GM10847 (cell line): ENCODE data around the gene SET.
A peak's percentile ranks its signal among the peaks of the same experiment; 100 is the strongest.

Experiments used
- POLR2A ChIP-seq: IDR thresholded peaks from 2 replicates; pipeline ENCODE4 v1.6.1; 2011; ENCODE audit not compliant: insufficient read length; ENCODE audit errors: extremely low read depth

SET gene, protein sequence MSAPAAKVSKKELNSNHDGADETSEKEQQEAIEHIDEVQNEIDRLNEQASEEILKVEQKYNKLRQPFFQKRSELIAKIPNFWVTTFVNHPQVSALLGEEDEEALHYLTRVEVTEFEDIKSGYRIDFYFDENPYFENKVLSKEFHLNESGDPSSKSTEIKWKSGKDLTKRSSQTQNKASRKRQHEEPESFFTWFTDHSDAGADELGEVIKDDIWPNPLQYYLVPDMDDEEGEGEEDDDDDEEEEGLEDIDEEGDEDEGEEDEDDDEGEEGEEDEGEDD

DNA sequence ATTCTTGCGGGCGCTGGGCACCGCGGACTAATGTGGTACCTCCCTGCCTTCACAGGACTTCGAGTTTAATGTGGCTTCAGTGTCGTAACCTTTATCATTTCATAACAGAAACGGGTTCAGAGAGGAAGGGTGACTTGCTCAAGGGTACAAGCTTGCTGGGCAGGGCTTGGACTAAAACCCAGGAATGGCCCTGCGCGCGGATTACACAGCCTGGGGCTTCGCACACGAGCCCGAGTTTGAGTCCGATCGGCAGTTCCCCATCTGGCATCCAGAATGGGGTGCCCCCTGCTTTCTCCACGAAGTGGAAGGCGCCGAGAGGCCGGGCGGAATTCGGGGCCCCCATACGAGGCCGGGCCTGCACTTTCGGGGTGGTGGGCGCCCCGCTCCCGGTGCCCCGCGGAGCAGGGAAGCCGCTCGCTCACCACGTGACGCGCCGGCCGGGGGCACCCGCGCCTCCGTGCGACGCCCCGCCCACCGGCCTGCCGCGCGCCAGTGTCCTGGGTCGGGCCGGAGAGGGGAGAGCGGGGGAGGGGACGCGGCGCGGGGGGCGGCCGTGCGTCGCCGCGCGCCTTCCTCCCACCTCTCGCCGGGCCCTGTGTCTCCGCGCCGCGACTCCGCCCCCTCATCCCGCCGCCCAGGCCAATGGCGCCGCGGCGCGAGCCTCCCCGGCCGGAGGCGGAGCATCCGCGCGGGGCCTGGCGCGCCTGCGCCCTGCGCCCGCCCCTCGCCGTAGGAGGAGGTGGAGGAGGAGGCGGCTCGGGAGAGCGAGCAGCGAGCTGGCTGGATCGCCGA is at the start of gene SET:
Gene SET (plus strand): TSS at position 722 of the 792 bp plus-strand sequence. CDS start 361 bp downstream, outside the sequence.
- peak; percentile 83 for TF ChIP-seq POLR2A

DNA sequence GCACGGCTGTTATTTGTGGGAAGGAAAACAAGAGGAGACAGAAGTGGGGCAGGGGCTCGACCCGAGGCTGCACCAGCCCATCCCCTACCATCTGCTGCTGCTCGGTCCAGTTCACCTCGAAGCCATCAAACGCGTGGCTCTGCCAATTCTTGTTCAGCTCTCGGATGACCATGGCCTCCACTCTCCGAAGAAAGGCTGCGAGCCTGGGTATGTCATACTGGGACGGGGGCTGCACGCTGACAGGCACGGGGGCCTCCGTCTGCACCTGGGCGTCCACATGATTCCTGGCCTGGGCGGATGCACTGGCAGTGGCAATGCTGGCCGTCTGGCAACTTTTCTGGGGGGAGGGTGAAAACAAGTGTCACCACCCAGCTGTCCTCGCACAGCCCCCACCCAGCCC is 48.4 kb upstream of the SET start:
- no peak for TF ChIP-seq POLR2A

DNA sequence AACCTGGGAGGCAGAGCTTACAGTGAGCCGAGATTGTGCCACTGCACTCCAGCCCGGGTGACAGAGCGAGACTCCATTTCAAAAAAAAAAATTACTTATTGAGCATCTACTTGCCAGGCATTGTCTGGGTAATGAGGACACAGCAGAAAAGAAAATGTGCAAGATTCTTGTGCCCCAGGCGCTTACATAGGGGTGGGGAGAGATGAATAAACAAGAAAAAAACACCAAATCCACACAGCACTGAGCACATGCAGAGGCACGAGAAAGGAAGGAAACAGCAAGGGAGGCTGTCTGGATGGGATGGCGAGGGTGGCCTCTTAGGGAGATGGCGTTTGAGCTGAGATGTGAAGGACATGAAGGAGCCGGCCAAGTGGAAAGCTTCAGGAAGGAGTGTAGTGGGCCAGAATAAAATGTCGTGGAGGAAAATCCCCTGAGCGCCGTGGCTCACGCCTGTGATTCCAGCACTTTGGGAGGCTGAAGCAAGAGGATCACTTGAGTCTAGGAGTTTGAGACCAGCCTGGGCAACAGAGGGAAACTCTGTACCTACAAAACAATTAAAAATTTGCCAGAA is 46.3 kb upstream of the SET start:
- TF ChIP-seq POLR2A, result no peak

DNA sequence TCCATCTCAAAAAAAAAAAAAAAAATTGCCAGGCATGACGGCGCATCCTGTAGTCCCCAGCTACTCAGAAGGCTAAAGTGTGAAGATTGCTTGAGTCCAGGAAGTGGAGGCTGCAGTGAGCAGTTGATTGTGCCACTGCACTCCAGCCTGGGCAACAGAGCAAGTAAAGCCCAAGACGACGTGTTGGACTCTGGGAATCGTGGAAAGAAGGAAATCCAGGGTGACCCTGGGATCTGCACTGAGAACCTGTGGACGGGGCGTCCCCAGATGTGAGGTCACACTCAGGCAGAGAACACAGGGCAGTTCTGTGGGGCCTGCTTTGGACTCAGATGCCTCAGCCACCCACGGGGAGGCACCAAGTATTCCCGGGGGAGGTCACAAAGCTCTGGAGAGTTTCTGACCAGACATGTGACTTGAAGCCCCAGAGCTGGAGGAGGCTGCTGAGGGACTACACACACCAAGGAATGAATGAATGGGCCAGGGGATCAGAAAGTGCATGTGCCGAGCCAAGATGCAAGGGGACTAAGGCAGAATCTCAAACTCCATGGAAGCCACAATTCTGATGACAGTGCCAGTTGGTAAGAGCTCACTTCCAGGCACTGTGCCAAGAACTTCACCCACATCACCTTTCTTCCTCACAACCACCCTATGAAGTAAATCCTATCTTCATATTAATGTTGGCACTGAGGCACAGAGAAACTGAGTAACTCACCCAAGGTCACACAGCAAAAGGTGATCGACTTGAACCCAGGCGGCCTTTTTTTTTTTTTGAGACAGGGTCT is 45.3 kb upstream of the SET start:
- peak; percentile 26 for TF ChIP-seq POLR2A

DNA sequence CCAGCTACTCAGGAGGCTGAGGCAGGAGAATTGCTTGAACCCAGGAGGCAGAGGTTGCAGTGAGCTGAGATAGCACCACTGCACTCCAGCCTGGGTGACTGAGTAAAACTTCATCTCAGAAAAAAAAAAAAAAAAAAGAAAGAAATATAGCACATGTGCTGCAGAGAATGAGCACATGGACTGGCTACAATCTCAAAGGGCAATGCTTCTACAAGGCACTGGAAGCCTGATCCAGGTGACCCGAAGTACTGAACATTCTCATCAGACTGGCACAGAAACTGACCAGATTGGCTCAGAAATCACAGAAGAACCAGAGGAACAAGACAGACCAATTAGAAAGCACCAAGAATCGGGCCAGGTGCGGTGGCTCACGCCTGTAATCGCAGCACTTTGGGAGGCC is 37.2 kb upstream of the SET start:
- no peak for TF ChIP-seq POLR2A

DNA sequence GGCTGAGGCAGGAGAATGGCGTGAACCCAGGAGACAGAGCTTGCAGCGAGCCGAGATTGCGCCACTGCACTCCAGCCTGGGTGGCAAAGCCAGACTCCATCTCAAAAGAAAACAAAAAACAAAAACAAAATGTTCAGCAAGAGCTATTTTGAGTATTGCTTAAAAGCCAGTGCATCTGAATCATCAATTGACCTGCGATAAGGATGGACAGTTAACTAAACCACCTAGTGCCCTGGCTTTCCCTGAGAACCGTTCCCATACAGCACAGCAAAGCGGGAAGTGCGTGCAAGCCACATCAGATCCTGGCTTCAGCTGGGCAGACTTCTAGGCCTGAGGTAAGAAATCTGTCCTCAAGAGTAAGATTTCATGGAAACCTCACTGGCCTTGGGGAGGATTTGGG is 35.1 kb upstream of the SET start:
- no peak for TF ChIP-seq POLR2A

DNA sequence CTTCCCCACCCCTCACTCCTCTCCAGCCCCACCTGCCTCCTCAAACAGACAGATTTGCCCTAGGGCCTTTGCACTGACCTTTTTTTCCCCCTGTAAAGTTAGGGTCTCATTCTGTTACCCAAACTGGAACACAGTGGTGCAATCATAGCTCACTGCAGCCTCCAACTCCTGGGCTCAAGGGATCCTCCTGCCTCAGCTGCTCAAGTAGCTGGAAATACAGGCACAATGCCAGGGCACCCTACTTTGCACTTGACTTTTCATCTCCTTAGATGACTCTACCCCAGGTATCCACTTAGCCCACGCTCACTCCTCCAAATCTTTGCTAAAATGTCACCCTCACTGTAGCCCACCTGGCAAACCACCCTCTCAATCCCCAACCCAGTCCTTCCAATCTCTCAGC is 34.5 kb upstream of the SET start:
- no peak for TF ChIP-seq POLR2A

DNA sequence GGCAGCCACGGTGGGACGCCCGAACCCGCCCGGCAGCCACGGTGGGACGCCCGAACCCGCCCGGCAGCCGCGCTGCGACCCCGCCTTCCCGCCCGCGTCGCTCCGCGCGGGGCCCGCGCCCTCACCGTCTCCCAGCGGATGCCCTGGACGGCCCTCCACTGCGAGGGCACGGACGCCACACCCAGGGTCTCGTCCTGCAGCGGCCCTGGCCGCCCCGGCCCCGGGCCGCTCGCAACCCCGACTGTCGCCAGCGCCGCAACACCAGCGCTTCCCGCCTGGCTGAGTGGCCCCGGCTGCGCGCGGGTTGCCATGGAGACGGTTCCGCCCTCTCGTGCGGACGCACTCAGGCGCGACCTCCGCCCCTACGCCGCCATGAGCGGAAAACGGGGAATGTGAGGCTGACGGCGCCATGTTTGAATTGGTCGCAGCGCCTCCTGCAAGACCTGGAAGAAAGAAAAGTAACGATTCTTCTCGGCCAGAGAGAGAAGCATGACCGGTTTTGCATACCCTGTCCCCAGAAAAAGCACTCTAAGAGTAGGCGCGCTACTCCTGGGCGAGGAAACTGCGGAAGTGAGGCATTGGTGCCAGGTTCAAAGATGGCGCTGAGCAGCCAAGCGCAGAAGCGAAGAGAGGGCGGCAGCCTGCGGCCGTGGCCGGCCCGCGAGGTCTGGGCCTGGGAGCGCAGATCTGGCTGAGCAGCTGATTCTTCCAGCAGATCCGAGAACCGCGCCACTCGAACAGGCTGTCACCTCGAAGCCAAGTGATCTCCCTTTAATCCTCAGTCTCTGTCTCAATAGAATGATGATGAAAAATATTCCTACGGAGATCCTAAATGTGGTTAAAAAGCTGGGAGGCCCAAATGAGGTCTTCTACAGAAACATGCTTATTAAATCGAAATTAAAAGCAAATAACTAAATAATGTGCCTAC is 32.3 kb upstream of the SET start, which contains the start of gene DYNC2I2:
Gene DYNC2I2 (minus strand): TSS at position 432 of the 928 bp plus-strand sequence. CDS start 121 bp downstream, at position 311.
- TF ChIP-seq POLR2A, result peak; percentile 51

DNA sequence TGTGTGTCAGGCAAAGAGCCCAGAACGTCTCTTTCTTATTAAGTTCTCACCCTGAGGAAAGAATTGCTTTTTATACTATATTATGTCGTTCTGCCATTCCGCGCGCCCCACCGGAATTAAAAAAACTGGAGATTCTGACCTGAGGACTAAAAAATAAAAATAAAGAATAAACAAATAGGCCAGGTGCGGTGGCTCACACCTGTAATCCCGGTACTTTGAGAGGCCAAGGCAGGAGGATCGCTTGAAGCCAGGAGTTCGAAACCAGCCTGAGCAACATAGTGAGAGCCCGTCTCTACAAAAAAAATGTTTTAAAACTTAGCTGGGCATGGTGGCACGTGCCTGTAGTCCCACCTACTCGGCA is 31.7 kb upstream of the SET start:
- TF ChIP-seq POLR2A, result no peak

DNA sequence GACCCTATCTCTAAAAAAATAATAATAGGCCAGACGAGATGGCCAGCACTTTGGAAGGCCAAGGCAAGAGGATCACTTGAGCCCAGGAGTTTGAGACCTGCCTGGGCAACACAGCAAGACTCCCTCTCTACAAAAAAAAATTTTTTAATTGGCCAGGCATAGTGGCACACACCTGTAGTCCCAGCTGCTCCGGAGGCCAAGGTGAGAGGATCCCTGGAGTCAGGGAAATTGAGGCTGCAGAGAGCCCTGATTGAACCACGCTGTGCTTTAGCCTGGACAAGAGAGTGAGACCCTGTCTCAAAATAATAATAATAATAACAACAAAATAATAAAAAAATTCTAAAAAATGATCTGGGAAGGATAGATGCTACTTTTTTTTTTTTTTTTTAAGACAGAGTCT is 31.2 kb upstream of the SET start:
- no peak for TF ChIP-seq POLR2A

DNA sequence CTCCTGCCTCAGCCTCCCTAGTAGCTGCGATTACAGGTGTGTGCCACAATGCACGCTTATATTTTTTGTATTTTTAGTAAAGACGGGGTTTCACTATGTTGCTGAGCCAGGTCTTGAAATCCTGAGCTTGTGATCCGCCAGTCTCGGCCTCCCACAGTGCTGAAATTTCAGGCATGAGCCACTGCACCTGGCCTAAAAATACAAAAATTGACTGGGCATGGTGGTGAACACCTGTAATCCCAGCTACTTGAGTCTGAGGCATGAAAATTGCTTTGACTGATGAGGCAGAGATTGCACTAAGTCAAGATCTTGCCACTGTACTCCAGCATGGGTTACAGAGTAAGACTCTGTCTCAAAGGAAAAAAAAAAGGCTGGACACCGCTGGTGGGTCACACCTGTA is 19.2 kb upstream of the SET start:
- no peak for TF ChIP-seq POLR2A

DNA sequence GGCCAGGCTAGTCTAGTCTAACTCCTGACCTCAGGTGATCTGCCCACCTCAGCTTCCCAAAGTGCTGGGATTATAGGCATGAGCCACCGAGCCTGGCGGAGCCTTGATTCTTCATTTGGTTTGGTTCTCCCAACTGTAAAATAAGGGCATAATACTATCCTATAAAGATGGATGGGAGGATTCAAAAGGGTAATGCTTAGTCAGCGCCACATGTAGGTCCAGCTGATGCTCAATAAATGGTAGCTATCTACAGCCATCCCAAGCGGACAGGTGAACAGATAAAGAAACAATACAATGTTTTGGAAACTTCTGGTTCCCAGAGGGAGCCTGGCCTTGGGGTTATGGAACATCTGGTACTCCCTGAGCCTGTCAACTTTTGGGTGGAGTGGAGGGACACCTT is 13.6 kb upstream of the SET start:
- no peak for TF ChIP-seq POLR2A

DNA sequence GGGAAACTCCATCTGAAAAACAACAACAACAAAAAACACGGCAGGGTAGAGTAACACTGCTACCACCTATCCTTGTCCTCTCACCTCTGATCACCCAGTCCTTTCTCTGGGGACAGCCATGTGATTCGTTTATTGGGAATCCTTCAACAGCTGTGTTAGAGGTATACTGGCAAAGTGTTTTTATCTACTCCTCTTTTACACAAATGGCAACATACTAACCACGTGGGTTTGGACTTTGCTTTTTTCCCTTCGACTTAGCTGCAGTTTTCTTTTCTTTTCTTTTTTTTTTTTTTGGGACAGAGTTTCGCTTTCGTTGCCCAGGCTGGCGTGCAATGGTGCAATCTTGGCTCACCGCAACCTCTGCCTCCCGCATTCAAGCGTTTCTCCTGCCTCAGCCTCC is 11.2 kb upstream of the SET start:
- no peak for TF ChIP-seq POLR2A

DNA sequence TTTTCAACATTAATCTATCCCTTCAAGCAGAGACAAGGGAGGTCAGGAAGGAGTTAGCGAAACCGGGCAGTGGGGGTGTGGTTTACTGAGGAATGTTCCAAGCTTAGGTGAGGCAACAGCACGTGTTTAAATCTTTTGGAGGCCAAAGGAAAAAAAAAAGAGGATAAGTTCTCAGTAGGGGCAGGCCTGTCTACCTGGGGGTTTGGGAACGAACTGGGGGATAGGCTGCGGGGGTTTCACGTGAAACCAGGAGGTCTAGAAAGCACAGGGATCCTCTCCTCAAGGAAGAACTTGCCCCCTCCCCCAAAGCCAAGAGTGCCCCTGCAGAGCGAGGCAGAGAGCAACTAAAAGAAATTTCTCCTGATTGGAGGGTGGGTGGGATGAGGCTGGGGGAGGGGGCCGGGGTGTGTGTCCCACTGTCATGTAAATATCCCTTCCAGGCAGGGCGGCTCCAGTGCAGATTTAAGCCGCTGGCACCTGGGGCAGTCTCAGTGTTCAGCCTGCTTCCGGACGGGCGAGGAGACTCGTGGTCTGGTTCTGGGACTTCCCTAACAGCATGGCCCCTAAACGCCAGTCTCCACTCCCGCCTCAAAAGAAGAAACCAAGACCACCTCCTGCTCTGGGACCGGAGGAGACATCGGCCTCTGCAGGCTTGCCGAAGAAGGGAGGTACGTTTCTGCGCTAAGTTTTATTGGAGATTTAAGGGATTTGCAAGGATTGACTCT is 5.5 kb upstream of the SET start:
- TF ChIP-seq POLR2A, result peak; percentile 72
